ENCODE results near the gene KCNK3.

The KCNK3 gene

GRCh38 chr2:26723475-26723874 lies 31.0 kb downstream of the KCNK3 start:
- no peak overlapping the region for H3K4me3 ChIP-seq (ENCODE audit: low read depth, low read length)
- no peak for DNase-seq (ENCODE audit: low read depth)
- TF ChIP-seq CTCF (IDR thresholded peaks at IDR 0.05; ENCODE audit: control insufficient read depth, extremely low read depth, insufficient read depth) = no peak

- no peak overlapping the region for H3K4me3 ChIP-seq (ENCODE audit: low read depth, low read length)
- TF ChIP-seq CTCF (IDR thresholded peaks at IDR 0.05; ENCODE audit: control insufficient read depth, extremely low read depth, insufficient read depth) = no peak
- DNase-seq (ENCODE audit: low read depth) = no peak
These were observed 31.6 kb downstream of the KCNK3 start for GRCh38 chr2:26723991-26724750.

GRCh38 chr2:26724784-26725520 lies 32.4 kb downstream of the KCNK3 start:
- DNase-seq (ENCODE audit: low read depth) = no peak
- H3K4me3 ChIP-seq (ENCODE audit: low read depth, low read length) = no peak overlapping the region
- no peak for TF ChIP-seq CTCF (IDR thresholded peaks at IDR 0.05; ENCODE audit: control insufficient read depth, extremely low read depth, insufficient read depth)

GRCh38 chr2:26725521-26725820 lies 32.9 kb downstream of the KCNK3 start:
- no peak for DNase-seq (ENCODE audit: low read depth)
- no peak overlapping the region for H3K4me3 ChIP-seq (ENCODE audit: low read depth, low read length)
- TF ChIP-seq CTCF (IDR thresholded peaks at IDR 0.05; ENCODE audit: control insufficient read depth, extremely low read depth, insufficient read depth) = no peak

GRCh38 chr2:26726228-26726627 lies 33.7 kb downstream of the KCNK3 start:
- H3K4me3 ChIP-seq (ENCODE audit: low read depth, low read length) = no peak overlapping the region
- TF ChIP-seq CTCF (IDR thresholded peaks at IDR 0.05; ENCODE audit: control insufficient read depth, extremely low read depth, insufficient read depth) = no peak
- DNase-seq (ENCODE audit: low read depth) = no peak

GRCh38 chr2:26727641-26728561 lies 35.4 kb downstream of the KCNK3 start:
- no peak overlapping the region for H3K4me3 ChIP-seq (ENCODE audit: low read depth, low read length)
- no peak for TF ChIP-seq CTCF (IDR thresholded peaks at IDR 0.05; ENCODE audit: control insufficient read depth, extremely low read depth, insufficient read depth)
- no peak for DNase-seq (ENCODE audit: low read depth)
